ENCODE results near the gene FN3K.

Gene FN3K

GRCh38 chr17:82703935-82704865 is 31.2 kb upstream of the FN3K start:
- DNase-seq, result no peak

- DNase-seq, result no peak
Measured at GRCh38 chr17:82704886-82705285, 30.5 kb upstream of the FN3K start.

GRCh38 chr17:82705756-82706155 is 29.7 kb upstream of the FN3K start:
- no peak for DNase-seq

GRCh38 chr17:82709024-82709675 is 26.3 kb upstream of the FN3K start:
- no peak for DNase-seq

- no peak for DNase-seq
Measured at GRCh38 chr17:82709676-82710498, 25.5 kb upstream of the FN3K start.

- no peak for DNase-seq
Measured at GRCh38 chr17:82710499-82711232, 24.7 kb upstream of the FN3K start.

- no peak for DNase-seq
Measured at GRCh38 chr17:82713071-82713723, 22.2 kb upstream of the FN3K start.

- DNase-seq, result peak; percentile 90
Measured at GRCh38 chr17:82716203-82717010, 19.0 kb upstream of the FN3K start, which contains the start of gene FN3KRP. TSS of gene FN3KRP (plus strand) at chr17:82716706. CDS start at chr17:82716756, 50 bp downstream.

- DNase-seq, result no peak
Measured at GRCh38 chr17:82718986-82719685, 16.3 kb upstream of the FN3K start.

GRCh38 chr17:82720204-82720603 is 15.2 kb upstream of the FN3K start:
- no peak for DNase-seq

GRCh38 chr17:82722341-82723013 is 12.9 kb upstream of the FN3K start:
- no peak for DNase-seq

GRCh38 chr17:82723169-82723807 is 12.1 kb upstream of the FN3K start:
- no peak for DNase-seq

- no peak for DNase-seq
Measured at GRCh38 chr17:82726427-82726826, 9.0 kb upstream of the FN3K start.

- DNase-seq, result no peak
Measured at GRCh38 chr17:82729479-82730260, 5.7 kb upstream of the FN3K start.

GRCh38 chr17:82732118-82732743 is 3.2 kb upstream of the FN3K start:
- DNase-seq, result no peak

GRCh38 chr17:82736511-82737185 is 1.2 kb downstream of the FN3K start:
- DNase-seq, result no peak

Data from OCI-M1 (cell line).